ENCODE measurements around the gene METTL25B. TPM values are rescaled to one million over a fixed set of nuclear protein-coding genes. Genes with fewer than 3 reads are reported as not detected.

METTL25B gene
- total RNA-seq, 1 experiment from 2014 or later: 46.0 TPM

DNA sequence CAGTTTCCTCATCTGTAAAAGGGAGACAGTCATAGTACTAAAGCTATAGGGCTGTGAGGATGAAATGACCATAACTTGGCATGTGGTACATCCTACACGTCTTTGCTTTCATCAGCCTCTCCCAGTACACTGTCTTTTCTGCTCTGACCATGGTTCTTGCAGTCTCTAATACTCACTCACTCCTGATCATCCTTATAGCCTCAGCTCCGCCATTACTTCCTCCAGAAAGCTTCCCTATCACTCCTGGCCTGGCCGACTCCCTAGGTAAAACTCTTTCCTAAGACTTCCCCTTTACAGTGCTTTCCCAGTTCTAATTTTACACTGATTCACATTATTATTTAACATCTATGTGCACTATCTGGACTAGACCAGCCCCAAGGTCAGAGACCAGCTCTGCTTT is 17.6 kb downstream of the METTL25B start:
- no TSS peak for BruUV-seq (replicated peaks)

DNA sequence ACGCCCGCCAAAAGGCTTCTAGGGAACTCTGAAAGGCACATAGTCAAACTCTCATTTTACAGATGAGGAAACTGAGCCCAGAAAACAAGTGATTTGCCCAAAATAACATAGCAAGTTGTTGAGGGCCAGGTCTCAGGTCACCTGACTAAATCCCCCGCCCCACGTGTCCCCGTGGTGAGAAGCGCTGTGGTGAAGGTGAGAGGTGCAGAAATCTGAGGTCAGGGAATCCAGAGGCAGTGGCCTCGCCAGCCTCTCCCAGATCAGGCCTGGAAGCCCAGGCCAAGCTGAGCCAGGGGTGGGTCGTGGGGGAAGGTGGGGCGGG is 18.1 kb downstream of the METTL25B start:
- no TSS peak for BruUV-seq (replicated peaks)
- H3K4me3 Mint-ChIP-seq (ENCODE audit: unreplicated experiment): peak overlapping the region; percentile 79
- intact Hi-C loops (cut with micrococcal nuclease): loop anchor here (1.0 to 10.0 kb wide), 2 partner anchors 21 to 242 kb away; partner anchors contain the start of genes MEF2D and PRCC
- H3K36me3 Mint-ChIP-seq (ENCODE audit: insufficient read depth, unreplicated experiment): peaks cover 66% of the 10 kb centered on the region
- no peak for DNase-seq (ENCODE audit: unreplicated experiment)
- H3K27me3 Mint-ChIP-seq (ENCODE audit: insufficient read depth, unreplicated experiment): no peaks in the 10 kb centered on the region
- peaks cover 65% of the 10 kb centered on the region for H3K4me1 Mint-ChIP-seq (ENCODE audit: insufficient read depth, unreplicated experiment)
- ChIA-PET POLR2A (interaction anchor here (1.5 to 10.4 kb wide), 3 partner anchors 18 to 62 kb away, joined by 3 to 375 read pairs (median 78); partner anchors contain the start of genes ISG20L2, METTL25B and PRCC), CTCF (interaction anchor here (0.6 to 10.3 kb wide), 5 partner anchors 10 to 137 kb away, joined by 3 to 136 read pairs (median 5); partner anchors contain the start of genes ISG20L2 and METTL25B)
- no peaks in the 10 kb centered on the region for H3K9me3 Mint-ChIP-seq (ENCODE audit: unreplicated experiment)
- H3K27ac Mint-ChIP-seq (ENCODE audit: low read depth, unreplicated experiment): peak overlapping the region; percentile 99
- TF ChIP-seq, protein P1, sequence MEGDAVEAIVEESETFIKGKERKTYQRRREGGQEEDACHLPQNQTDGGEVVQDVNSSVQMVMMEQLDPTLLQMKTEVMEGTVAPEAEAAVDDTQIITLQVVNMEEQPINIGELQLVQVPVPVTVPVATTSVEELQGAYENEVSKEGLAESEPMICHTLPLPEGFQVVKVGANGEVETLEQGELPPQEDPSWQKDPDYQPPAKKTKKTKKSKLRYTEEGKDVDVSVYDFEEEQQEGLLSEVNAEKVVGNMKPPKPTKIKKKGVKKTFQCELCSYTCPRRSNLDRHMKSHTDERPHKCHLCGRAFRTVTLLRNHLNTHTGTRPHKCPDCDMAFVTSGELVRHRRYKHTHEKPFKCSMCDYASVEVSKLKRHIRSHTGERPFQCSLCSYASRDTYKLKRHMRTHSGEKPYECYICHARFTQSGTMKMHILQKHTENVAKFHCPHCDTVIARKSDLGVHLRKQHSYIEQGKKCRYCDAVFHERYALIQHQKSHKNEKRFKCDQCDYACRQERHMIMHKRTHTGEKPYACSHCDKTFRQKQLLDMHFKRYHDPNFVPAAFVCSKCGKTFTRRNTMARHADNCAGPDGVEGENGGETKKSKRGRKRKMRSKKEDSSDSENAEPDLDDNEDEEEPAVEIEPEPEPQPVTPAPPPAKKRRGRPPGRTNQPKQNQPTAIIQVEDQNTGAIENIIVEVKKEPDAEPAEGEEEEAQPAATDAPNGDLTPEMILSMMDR (IDR thresholded peaks at IDR 0.05; ENCODE audit: unreplicated experiment): no peak

More for the DNA sequence above, 17.6 kb downstream of the METTL25B start:
- Mint-ChIP-seq H3K27ac (ENCODE audit: low read depth, unreplicated experiment) (peak overlapping the region; percentile 99), H3K4me3 (ENCODE audit: unreplicated experiment) (peak overlapping the region; percentile 79), H3K27me3 (ENCODE audit: insufficient read depth, unreplicated experiment) (no peaks in the 10 kb centered on the region), H3K36me3 (ENCODE audit: insufficient read depth, unreplicated experiment) (peaks cover 70% of the 10 kb centered on the region), H3K4me1 (ENCODE audit: insufficient read depth, unreplicated experiment) (peaks cover 69% of the 10 kb centered on the region), H3K9me3 (ENCODE audit: unreplicated experiment) (no peaks in the 10 kb centered on the region)
- no peak for DNase-seq (ENCODE audit: unreplicated experiment)
- ChIA-PET CTCF (interaction anchor here (0.6 to 10.3 kb wide), 5 partner anchors 9 to 137 kb away, joined by 3 to 136 read pairs (median 5); partner anchors contain the start of genes ISG20L2 and METTL25B), POLR2A (interaction anchor here (4.2 to 10.4 kb wide), 2 partner anchors 18 to 23 kb away, joined by 78 to 375 read pairs; partner anchors contain the start of genes ISG20L2, METTL25B and PRCC)
- TF ChIP-seq, protein P1 (IDR thresholded peaks at IDR 0.05; ENCODE audit: unreplicated experiment): no peak
- intact Hi-C loops (cut with micrococcal nuclease): loop anchor here (1.0 to 10.0 kb wide), 2 partner anchors 21 to 241 kb away; partner anchors contain the start of genes MEF2D and PRCC

DNA sequence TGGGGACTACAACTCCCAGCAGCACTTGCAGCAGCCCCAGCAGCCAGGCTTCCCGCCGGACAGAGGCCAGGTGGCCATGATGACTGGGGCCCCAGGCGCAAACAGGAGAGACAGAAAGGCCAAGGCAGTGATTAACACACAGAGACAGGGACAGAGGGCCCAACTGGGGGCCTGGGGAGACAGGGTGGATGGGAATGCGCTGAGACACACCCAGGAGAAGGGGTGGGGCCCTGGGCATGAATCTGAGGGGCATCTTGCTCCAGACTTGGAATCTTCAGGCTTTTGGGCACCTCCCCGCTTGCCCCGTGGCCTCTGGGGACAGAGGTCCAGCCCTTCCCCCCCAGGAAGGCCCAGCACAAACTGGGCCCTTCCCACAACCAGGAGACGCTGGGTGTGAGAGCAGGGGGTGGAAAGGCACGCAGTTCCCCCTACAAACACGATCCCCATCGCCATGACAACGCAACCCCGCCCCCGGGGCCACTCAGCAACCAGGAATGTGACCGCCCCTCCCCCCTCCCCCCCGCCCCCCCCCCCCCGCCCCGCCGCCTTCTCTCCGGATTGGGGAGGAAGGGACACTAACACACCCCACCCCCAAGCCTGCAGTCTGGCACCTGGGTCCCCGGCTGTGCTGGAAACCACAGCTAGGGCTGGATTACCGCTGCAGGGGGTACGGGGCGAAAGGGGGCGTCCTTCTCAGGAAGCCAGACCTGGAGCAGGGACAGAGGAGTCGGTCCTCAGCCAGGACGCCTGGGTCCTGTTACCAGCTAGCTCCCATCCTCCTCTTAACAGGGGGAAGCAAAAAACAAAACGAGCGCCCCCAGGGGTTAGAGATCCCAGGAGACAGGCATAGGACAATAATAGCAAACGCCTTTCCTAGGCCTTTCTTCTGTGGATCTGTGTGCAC is 18.7 kb downstream of the METTL25B start:
- POLR2A ChIA-PET: interaction anchor here (0.7 to 10.4 kb wide), 9 partner anchors 8 to 246 kb away, joined by 3 to 375 read pairs (median 4); partner anchors contain the start of genes GPATCH4, ISG20L2, MEF2D and METTL25B
- no TSS peak for BruUV-seq (replicated peaks)
- CTCF ChIA-PET: interaction anchor here (0.5 to 10.3 kb wide), 14 partner anchors 9 to 386 kb away, joined by 3 to 136 read pairs (median 4); partner anchors contain the start of genes ISG20L2 and METTL25B
- Mint-ChIP-seq H3K9me3 (ENCODE audit: unreplicated experiment) (no peaks in the 10 kb centered on the region), H3K36me3 (ENCODE audit: insufficient read depth, unreplicated experiment) (peaks cover 59% of the 10 kb centered on the region), H3K27me3 (ENCODE audit: insufficient read depth, unreplicated experiment) (no peaks in the 10 kb centered on the region), H3K27ac (ENCODE audit: low read depth, unreplicated experiment) (peak overlapping the region; percentile 99), H3K4me1 (ENCODE audit: insufficient read depth, unreplicated experiment) (peaks cover 60% of the 10 kb centered on the region), H3K4me3 (ENCODE audit: unreplicated experiment) (peak overlapping the region; percentile 79)
- intact Hi-C loops (cut with micrococcal nuclease): loop anchor here (1.0 to 10.0 kb wide), 2 partner anchors 20 to 242 kb away; partner anchors contain the start of genes MEF2D and PRCC
- TF ChIP-seq, protein P1 (IDR thresholded peaks at IDR 0.05; ENCODE audit: unreplicated experiment): no peak
- peak; percentile 93 for DNase-seq (ENCODE audit: unreplicated experiment)
